ENCODE data around the gene C2orf68.
"Not testable (repeated sequence)": the region's sequence is repeated elsewhere in the genome, so short reads cannot be mapped to it uniquely, and the experiment has no call there.

The C2orf68 gene, protein sequence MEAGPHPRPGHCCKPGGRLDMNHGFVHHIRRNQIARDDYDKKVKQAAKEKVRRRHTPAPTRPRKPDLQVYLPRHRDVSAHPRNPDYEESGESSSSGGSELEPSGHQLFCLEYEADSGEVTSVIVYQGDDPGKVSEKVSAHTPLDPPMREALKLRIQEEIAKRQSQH

DNA sequence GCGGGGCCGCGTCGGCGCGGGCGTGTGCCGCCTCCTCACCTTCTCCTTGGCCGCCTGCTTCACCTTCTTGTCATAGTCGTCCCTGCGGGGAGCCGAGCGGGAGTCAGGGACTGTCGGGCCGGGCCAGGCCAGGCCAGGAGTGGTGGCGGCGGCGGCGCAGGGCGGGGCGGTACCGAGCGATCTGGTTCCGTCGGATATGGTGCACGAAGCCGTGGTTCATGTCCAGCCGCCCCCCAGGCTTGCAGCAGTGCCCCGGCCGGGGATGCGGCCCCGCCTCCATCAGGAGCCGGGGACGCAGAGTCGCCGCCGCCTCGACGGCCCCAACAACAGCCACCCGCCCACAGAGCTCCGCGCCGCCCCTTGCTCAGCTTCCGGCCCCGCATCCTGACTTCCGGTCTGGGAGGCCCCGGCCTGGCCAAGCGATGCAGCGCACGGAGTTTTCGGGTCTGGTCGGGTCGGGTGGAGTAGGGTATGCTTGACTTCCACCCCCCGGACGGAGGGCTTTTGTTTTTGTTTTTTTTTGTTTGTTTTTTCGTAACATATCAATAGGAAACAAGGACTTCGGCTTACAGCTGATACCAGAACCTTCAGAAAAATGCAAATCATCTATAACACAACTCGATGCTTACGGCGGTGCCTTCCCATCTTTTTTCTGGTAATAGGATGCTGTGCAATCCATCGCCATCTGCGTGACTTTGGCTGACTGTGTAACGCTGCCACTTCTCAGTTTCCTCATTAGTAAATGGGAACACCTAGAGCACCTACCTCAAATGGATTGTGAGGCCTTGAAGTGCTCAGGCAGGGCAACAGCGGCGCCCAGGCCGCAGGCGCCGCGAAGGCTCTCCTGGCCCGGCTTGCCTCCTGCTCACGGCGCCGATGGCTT is at the start of gene C2orf68:
C2orf68 (minus strand) TSS at position 362 of the 883 bp plus-strand sequence; CDS start at position 280, 82 bp downstream.
- H3K9me3 Mint-ChIP-seq: no peaks in the 10 kb centered on the region
- DNase-seq (peak; percentile 88), ATAC-seq (replicated peaks) (peak; percentile 78 to 82)
- H3K4me3 Mint-ChIP-seq: peak within 1 kb of the TSS; percentile 86 to 100
- H3K27ac Mint-ChIP-seq: peak within 1 kb of the TSS; percentile 98
- no peaks in the 10 kb centered on the region for H3K27me3 Mint-ChIP-seq
- H3K36me3 Mint-ChIP-seq: peaks cover 15 to 20% of the 10 kb centered on the region in 2 donors
- H3K4me1 Mint-ChIP-seq: peaks cover 10 to 44% of the 10 kb centered on the region in 2 donors

DNA sequence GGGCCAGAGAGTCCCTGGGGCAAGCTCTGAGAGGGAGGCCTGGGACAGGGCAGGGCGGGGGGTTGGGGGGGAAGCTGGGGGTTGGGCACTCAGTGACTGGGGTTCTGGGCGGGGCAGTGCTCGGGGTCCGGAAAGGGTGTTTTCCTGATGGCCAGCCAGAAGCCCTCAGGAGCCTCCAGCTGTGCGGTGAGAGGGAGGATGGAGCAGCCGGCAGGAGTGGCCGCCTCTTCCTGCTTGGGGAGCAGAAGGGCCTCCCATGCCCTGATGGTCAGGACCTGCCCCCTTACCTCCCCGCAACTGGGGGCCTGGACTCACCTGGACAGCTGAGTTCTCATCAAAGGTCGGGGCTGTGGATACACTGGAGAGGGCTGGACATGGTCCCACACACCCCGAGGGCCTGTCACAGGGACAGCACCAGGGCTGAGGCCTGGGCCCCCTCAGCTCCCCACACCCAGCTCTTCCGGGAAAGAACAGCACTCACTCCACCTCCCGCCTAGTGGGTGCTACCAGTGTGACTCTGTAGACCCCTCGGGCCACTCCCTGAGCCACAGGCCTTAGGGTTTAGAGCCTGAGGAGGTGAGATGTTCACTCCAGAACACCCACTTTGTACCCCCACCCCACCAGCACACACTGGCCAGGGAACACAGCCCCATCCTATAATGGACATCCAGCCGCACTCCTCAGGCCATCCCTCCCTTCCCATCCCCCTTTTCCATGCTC is 49.4 kb upstream of the C2orf68 start:
- H3K9me3 Mint-ChIP-seq: no peaks in the 10 kb centered on the region
- H3K4me1 Mint-ChIP-seq: peaks cover 0 to 3% of the 10 kb centered on the region in 2 donors
- no peak overlapping the region for H3K4me3 Mint-ChIP-seq
- peaks cover 0 to 4% of the 10 kb centered on the region in 2 donors for H3K27me3 Mint-ChIP-seq
- H3K36me3 Mint-ChIP-seq: peaks cover 13 to 28% of the 10 kb centered on the region in 2 donors
- DNase-seq (no peak), ATAC-seq (replicated peaks) (no peak)
- H3K27ac Mint-ChIP-seq: no peak overlapping the region

DNA sequence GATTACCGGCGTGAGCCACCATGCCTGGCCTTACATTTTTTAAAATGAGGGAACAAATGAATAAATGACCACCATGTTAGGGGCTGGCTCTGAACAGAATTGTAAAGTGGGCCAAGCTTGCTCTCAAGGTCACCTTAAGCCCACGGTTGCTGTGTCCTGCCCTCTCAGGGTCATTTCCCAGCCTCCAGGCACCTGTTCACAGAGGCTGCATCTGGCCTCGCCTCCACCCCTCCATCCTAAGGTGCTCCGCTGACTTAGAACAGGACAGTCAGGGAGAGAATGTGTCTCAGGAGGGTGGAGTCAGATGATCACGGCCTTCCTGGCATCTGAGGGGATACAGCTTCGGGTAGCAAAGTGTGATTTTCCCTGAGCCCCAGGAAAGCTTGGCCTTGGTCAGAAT is 48.9 kb upstream of the C2orf68 start:
- H3K4me1 Mint-ChIP-seq: no peaks in the 10 kb centered on the region
- H3K9me3 Mint-ChIP-seq: no peaks in the 10 kb centered on the region
- no peaks in the 10 kb centered on the region for H3K27me3 Mint-ChIP-seq
- DNase-seq: no peak
- ATAC-seq (replicated peaks): no peak
- no peak overlapping the region for H3K4me3 Mint-ChIP-seq
- H3K36me3 Mint-ChIP-seq: peaks cover 14 to 34% of the 10 kb centered on the region in 2 donors
- no peak overlapping the region for H3K27ac Mint-ChIP-seq

DNA sequence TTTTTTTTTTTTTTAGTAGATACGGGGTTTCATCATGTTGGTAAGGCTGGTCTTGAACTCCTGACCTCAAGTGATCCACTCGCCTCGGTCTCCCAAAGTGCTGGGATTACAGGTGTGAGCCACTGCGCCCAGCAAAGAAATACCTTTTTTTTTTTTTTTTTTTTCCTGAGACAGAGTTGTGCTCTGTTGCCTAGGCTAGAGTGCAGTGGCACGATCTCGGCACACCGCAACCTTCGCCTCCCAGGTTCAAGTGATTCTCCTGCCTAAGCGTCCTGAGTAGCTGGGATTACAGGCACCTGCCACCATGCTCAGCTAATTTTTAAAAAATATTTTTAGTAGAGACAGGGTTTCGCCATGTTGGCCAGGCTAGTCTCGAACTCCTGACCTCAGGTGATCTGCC is 48.4 kb upstream of the C2orf68 start:
- H3K36me3 Mint-ChIP-seq: peaks cover 14 to 34% of the 10 kb centered on the region in 2 donors
- H3K4me3 Mint-ChIP-seq; ATAC-seq (replicated peaks); H3K9me3 Mint-ChIP-seq; DNase-seq; H3K27me3 Mint-ChIP-seq; H3K27ac Mint-ChIP-seq; H3K4me1 Mint-ChIP-seq: not testable (repeated sequence)

DNA sequence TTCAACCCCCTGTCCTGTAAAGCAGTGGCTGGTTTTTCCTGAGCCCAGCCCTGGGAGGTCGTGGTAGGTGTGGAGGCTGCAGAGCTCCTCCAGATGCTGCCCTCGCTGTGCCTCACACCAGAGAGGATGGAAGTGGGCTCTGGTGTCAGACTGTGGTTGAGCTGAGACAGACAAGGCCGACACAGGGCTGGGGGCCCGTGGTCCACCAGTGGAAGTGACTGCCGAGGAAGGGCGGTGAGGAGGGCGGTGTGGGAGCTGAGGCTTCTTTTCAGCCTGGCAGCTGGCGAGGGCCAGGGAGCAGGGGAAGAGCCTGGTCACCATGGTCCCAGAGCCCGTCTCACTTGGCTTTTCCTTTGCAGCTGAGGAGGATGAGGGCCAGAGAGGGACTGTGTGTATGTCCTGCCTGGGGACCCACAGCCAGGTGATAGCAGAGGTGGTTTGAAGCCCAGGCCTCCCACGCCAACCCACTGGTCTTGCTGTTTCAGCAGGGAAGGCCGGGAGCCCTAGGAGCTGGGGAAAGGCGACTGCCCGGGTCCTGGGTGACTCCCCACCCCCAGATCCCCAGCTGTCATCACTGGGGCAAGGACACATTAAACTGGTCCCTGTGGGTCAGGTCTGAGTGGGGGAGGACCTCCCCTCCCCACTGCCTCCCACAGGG is 47.6 kb upstream of the C2orf68 start:
- DNase-seq (no peak), ATAC-seq (replicated peaks) (no peak)
- no peak overlapping the region for H3K27ac Mint-ChIP-seq
- no peak overlapping the region for H3K4me3 Mint-ChIP-seq
- no peaks in the 10 kb centered on the region for H3K4me1 Mint-ChIP-seq
- no peaks in the 10 kb centered on the region for H3K9me3 Mint-ChIP-seq
- no peaks in the 10 kb centered on the region for H3K27me3 Mint-ChIP-seq
- peaks cover 14 to 34% of the 10 kb centered on the region in 2 donors for H3K36me3 Mint-ChIP-seq

DNA sequence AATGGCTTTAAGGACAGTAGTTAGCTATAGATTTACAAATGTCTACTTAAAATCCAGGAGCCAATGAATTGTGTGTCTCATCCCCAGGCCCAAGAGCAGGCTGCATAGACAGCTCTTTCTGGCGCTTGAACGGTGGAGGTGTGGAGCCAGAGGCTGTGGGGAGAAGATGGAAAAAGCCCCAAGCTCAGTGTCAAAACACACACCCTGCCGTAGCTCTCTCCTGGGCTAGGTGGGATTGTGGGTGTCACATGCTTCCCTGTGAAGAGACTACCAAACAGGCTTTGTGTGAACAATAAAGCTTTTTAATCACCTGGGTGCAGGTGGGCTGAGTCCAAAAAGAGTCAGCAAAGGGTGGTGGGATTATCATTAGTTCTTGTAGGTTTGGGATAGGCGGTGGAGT is 45.5 kb upstream of the C2orf68 start:
- not testable (repeated sequence) for H3K4me3 Mint-ChIP-seq; H3K27me3 Mint-ChIP-seq; DNase-seq; H3K4me1 Mint-ChIP-seq; H3K9me3 Mint-ChIP-seq; ATAC-seq (replicated peaks)
- peak overlapping the region; percentile 28 for H3K27ac Mint-ChIP-seq
- peaks cover 24 to 40% of the 10 kb centered on the region in 2 donors for H3K36me3 Mint-ChIP-seq

DNA sequence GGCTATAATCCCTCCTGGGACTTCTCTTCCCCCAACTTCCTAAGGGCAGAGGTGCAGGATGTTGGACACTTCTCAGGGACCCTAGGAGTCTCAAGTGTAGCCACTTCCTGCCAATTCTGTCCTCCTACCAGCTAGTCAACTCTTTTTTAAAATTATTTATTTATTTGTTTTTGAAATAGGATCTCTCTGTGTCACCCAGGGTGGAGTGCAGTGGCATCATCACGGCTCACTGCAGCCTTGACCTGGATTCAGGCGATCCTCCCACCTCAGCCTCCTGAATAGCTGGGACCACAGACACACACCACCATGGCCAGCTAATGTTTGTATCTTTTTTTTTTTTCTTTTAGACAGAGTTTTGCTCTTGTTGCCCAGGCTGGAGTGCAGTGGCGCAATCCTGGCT is 44.6 kb upstream of the C2orf68 start:
- Mint-ChIP-seq H3K27ac (no peak overlapping the region), H3K4me3 (no peak overlapping the region), H3K27me3 (no peaks in the 10 kb centered on the region), H3K4me1 (no peaks in the 10 kb centered on the region), H3K9me3 (no peaks in the 10 kb centered on the region), H3K36me3 (peaks cover 29 to 42% of the 10 kb centered on the region in 2 donors)
- ATAC-seq (replicated peaks): no peak
- no peak for DNase-seq

DNA sequence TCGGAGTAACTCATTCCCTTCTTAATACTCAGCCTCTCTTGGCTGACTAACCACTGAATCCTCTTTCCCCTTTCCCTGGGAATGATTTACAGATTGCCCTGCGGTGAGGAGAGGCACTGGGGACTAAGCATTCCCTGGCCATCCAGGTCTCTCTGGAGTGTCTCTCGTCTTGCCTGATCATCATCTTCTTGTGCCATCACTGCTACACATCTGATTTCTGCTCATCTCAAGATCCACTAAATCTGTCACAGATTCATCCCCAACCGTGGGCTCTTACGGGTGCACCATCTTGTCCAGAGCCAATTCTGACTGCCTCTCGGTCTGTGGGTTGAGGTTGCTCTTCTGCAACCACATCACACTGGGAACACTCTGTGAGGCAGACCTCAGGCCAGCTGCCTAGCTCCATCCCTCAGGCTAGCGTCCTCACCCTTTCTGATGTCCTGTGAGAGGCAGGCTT is 44.1 kb upstream of the C2orf68 start:
- DNase-seq (no peak), ATAC-seq (replicated peaks) (no peak)
- H3K9me3 Mint-ChIP-seq: no peaks in the 10 kb centered on the region
- no peak overlapping the region for H3K27ac Mint-ChIP-seq
- no peak overlapping the region for H3K4me3 Mint-ChIP-seq
- H3K36me3 Mint-ChIP-seq: peaks cover 29 to 45% of the 10 kb centered on the region in 2 donors
- no peaks in the 10 kb centered on the region for H3K4me1 Mint-ChIP-seq
- H3K27me3 Mint-ChIP-seq: no peaks in the 10 kb centered on the region

DNA sequence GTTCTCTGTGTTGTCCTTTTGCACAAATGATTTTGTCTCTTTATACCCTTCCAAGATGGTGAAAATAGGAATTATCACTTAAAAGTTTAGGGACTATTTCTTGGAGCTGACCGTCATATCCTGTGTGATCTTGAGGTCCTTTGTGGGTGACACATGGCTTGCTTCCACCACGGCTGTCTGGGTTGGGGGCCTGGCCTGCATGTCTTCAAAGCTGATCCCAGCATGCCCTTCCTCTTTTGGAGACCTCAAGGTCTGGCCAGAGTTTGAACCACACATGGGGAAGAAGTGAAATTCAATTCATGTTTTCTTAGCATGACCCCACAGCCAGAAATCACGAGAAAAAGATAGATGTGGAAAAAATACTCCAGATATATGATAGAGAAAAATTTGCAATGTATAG is 42.1 kb upstream of the C2orf68 start:
- peaks cover 32 to 50% of the 10 kb centered on the region in 2 donors for H3K36me3 Mint-ChIP-seq

DNA sequence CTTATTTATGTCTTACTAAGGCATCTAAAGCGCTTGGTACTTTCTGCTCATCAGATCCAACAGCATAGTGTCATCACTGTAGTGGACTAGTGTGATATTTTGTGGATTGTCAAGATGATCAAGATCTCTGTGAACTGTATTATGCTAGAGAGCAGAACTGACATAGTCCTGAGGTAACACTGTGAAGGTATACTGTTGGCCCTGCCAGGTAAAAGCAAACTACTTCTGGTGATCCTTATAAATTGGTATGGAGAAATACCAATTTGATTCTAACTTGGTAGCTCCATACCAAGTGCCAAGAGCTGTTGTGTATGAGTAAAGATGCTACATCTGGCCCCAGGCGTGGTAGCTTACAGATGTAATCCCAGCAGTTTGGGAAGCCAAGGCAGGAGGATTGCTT is 40.2 kb upstream of the C2orf68 start:
- Mint-ChIP-seq H3K4me1 (peaks cover 5 to 18% of the 10 kb centered on the region in 2 donors), H3K36me3 (peaks cover 42 to 53% of the 10 kb centered on the region in 2 donors), H3K4me3 (no peak overlapping the region), H3K9me3 (no peaks in the 10 kb centered on the region), H3K27me3 (no peaks in the 10 kb centered on the region), H3K27ac (no peak overlapping the region)
- no peak for ATAC-seq (replicated peaks)
- no peak for DNase-seq

More for the DNA sequence above, 42.1 kb upstream of the C2orf68 start:
- no peak overlapping the region for H3K4me3 Mint-ChIP-seq
- peak overlapping the region; percentile 56 for H3K27ac Mint-ChIP-seq
- no peak for ATAC-seq (replicated peaks)
- no peaks in the 10 kb centered on the region for H3K27me3 Mint-ChIP-seq
- no peaks in the 10 kb centered on the region for H3K4me1 Mint-ChIP-seq
- no peak for DNase-seq
- H3K9me3 Mint-ChIP-seq: no peaks in the 10 kb centered on the region

DNA sequence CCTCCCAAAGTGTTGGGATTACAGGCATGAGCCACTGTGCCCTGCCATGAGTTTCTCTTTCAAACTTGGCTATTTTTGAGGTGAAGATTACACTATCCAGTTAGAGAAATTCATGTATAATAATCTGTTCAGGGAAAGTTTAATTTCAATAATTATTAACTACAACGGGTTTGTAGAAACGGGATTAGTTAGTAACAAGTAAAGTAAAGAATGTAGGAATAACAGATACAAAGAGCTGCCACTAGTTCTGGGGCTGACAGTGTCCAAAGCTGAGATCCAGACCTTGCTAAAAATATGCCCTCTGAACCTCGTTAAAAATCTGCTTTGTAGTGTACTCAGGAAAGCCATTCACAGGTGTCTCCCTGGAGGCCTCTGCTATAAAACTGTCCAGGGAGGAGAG is 39.2 kb upstream of the C2orf68 start:
- H3K4me3 Mint-ChIP-seq: no peak overlapping the region
- DNase-seq: no peak
- H3K4me1 Mint-ChIP-seq: peaks cover 5 to 19% of the 10 kb centered on the region in 2 donors
- no peaks in the 10 kb centered on the region for H3K9me3 Mint-ChIP-seq
- no peak for ATAC-seq (replicated peaks)
- H3K27ac Mint-ChIP-seq: no peak overlapping the region
- H3K27me3 Mint-ChIP-seq: no peaks in the 10 kb centered on the region
- H3K36me3 Mint-ChIP-seq: peaks cover 39 to 51% of the 10 kb centered on the region in 2 donors

DNA sequence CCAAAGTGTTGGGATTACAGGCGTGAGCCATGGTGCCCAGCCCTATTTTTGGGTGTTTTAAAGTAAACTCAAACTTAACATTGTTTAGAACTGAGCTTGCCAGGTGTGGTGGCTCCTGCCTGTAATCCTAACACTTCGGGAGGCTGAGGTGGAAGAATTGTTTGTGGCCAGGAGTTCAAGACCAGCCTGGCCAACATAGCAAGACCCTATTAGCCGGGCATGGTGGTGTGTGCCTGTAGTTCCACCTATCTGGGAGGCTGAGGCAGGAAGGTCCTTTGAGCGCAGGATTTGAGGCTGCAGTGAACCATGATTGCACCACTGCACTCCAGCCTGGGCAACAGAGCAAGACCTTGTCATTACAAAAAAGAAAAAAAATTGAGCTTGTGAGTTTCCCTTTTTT is 38.6 kb upstream of the C2orf68 start:
- no peaks in the 10 kb centered on the region for H3K27me3 Mint-ChIP-seq
- ATAC-seq (replicated peaks) (no peak), DNase-seq (no peak)
- H3K36me3 Mint-ChIP-seq: peaks cover 41 to 50% of the 10 kb centered on the region in 2 donors
- H3K27ac Mint-ChIP-seq: no peak overlapping the region
- peaks cover 5 to 19% of the 10 kb centered on the region in 2 donors for H3K4me1 Mint-ChIP-seq
- no peaks in the 10 kb centered on the region for H3K9me3 Mint-ChIP-seq
- H3K4me3 Mint-ChIP-seq: no peak overlapping the region

DNA sequence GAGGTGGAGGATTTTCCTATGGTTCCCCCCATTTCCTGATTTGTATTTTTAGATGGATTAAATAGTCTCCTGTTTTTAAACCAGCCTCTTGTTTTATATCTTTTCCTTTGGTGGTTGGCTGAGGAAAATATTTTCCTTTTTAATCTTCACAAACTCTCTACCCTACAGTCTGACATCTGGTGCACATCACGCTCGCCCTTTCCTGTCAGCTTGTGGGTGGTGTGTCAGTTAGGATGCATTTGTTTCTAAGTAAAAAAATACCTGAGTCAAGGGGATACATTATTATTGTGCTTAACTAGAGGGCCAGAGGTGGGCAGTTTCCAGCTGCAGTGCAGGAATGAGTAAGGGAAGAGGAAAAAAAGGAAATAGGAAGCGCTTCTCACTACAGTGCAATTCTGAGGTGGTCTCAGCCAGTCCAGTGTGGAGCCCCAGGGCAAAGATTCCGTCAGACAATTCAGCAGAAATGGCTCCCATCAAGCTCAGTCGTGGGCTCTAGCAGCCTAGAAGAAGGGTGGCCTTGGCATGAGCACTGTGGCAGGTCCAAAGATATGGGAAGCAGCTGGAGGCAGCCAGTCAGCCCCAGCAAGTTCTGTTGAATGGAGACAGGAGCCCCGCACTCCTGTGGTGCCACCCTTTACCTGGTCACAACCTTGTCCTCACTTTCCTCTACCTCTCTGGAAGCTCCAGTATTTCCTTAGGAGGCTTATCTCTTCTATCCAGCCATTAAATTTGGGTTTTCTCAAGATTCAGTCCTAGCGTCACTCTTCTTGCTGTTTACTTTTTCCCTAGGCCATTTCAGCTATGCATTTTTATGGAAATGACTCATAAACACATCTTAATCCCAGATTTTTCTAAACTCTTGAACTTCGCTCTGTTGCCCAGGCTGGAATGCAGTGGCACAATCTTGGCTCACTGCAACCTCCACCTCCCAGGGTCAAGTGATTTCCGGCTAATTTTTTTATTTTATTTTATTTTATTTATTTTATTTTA is 37.6 kb upstream of the C2orf68 start:
- H3K27ac Mint-ChIP-seq: no peak overlapping the region
- H3K36me3 Mint-ChIP-seq: peaks cover 41 to 50% of the 10 kb centered on the region in 2 donors
- no peak overlapping the region for H3K4me3 Mint-ChIP-seq
- no peak for ATAC-seq (replicated peaks)
- no peaks in the 10 kb centered on the region for H3K9me3 Mint-ChIP-seq
- no peaks in the 10 kb centered on the region for H3K27me3 Mint-ChIP-seq
- no peak for DNase-seq
- peaks cover 5 to 19% of the 10 kb centered on the region in 2 donors for H3K4me1 Mint-ChIP-seq
